Right atrium auricular region (tissue), 2 donors: Measurements from ENCODE around the gene CDT1. TPM values are rescaled to one million over a fixed set of nuclear protein-coding genes. Genes with fewer than 3 reads are reported as not detected.

Experiments used
- DNase-seq: peaks from one replicate; pipeline ENCODE4 v3.0.0-alpha.2; 2019; ENCODE audit warnings: low spot score
- H3K27ac ChIP-seq, 2 donors: fragments of 200-600 bp; sonication (generic); 1 replicate in 1 of 2; 2 replicates in 1 of 2; pipeline ENCODE4 v1.5.1; 2016 to 2019
- H3K27me3 ChIP-seq, 2 donors: fragments of 200-600 bp; sonication (generic); one replicate each; pipeline versions ENCODE4 v1.5.1 to v1.6.0; 2017 to 2019
- H3K36me3 ChIP-seq: fragments of 200-600 bp; sonication (generic); one replicate; pipeline ENCODE4 v1.5.1; 2016
- H3K4me1 ChIP-seq, 2 donors: fragments of 200-600 bp; sonication (generic); one replicate each; pipeline versions ENCODE4 v1.5.1 to v1.6.0; 2017 to 2019
- H3K4me3 ChIP-seq, 2 donors: fragments of 200-600 bp; sonication (generic); 1 replicate in 1 of 2; 2 replicates in 1 of 2; pipeline ENCODE4 v1.5.1; 2017 to 2019; ENCODE audit warnings: mild to moderate bottlenecking in 1 of 2, moderate library complexity in 1 of 2
- H3K9me3 ChIP-seq, 2 donors: fragments of 200-600 bp; sonication (generic); one replicate each; pipeline ENCODE4 v1.5.1; 2019
- total RNA-seq, 2 donors: library from RNA; depleted of rRNA; stranded (reverse); fragments of >200 nt; gene quantifications; one replicate each; pipeline ENCODE4 v1.1.0, GENCODE V29; 2016
- TF ChIP-seq, protein P1 (sequence below), 2 donors: fragments of 200-600 bp; sonication (generic); IDR thresholded peaks; one replicate each; pipeline ENCODE4 v1.5.1; 2019; ENCODE audit warnings: antibody characterized with exemption in 2 of 2

Gene CDT1
- total RNA-seq, 2 donors from 2014 or later, result 0.39 to 1.3 TPM

DNA sequence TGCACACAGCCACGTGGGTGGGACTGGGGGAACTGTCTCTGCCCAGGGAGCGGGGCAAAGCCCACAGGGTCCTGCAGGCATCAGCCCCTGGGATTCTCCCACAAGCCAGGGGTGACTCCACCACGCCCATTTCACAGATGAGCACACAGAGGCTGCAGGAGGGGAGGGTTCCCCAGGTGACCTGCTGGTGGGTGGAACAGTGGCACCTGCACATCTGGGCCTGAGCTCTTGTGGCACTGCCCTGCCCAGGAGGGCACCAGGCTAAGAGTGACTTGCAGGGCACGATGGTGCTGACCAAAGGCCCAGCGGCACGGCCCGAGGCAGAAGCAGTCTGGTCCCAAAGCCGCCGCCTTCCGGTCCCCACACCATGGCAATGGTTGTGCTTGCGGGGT is 42.5 kb upstream of the CDT1 start:
- H3K27ac ChIP-seq, result no peak overlapping the region
- H3K36me3 ChIP-seq, result no peaks in the 10 kb centered on the region
- peaks cover 0 to 23% of the 10 kb centered on the region in 2 donors for H3K4me1 ChIP-seq
- H3K27me3 ChIP-seq, result no peaks in the 10 kb centered on the region
- no peak for DNase-seq
- TF ChIP-seq, protein P1, sequence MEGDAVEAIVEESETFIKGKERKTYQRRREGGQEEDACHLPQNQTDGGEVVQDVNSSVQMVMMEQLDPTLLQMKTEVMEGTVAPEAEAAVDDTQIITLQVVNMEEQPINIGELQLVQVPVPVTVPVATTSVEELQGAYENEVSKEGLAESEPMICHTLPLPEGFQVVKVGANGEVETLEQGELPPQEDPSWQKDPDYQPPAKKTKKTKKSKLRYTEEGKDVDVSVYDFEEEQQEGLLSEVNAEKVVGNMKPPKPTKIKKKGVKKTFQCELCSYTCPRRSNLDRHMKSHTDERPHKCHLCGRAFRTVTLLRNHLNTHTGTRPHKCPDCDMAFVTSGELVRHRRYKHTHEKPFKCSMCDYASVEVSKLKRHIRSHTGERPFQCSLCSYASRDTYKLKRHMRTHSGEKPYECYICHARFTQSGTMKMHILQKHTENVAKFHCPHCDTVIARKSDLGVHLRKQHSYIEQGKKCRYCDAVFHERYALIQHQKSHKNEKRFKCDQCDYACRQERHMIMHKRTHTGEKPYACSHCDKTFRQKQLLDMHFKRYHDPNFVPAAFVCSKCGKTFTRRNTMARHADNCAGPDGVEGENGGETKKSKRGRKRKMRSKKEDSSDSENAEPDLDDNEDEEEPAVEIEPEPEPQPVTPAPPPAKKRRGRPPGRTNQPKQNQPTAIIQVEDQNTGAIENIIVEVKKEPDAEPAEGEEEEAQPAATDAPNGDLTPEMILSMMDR (IDR thresholded peaks at IDR 0.05), result no peak
- no peaks in the 10 kb centered on the region for H3K9me3 ChIP-seq
- no peak overlapping the region for H3K4me3 ChIP-seq

DNA sequence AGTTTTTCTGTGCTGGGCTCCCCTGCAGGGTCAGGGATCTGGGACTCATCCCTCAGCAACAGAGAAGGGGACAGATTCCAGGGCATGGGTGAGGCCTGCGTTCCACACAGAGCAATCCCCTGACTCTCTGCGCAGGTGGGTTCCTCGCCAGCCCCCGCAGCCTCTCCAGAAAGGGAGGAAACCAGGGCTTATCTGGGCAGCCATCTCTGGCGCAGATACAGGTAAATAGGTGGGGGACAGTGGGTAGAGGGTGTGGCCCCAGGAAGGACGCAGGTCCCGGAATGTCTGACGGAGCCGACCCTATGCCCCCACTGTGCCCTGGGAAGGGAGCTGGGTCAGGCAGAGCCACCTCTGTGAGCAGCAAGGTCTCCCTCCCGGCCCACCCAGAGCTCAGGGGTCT is 41.8 kb upstream of the CDT1 start:
- Histone ChIP-seq H3K27me3 (no peaks in the 10 kb centered on the region), H3K4me3 (no peak overlapping the region), H3K36me3 (no peaks in the 10 kb centered on the region), H3K4me1 (peaks cover 0 to 23% of the 10 kb centered on the region in 2 donors), H3K9me3 (no peaks in the 10 kb centered on the region), H3K27ac (no peak overlapping the region)
- DNase-seq, result no peak
- TF ChIP-seq, protein P1 (IDR thresholded peaks at IDR 0.05), result no peak

DNA sequence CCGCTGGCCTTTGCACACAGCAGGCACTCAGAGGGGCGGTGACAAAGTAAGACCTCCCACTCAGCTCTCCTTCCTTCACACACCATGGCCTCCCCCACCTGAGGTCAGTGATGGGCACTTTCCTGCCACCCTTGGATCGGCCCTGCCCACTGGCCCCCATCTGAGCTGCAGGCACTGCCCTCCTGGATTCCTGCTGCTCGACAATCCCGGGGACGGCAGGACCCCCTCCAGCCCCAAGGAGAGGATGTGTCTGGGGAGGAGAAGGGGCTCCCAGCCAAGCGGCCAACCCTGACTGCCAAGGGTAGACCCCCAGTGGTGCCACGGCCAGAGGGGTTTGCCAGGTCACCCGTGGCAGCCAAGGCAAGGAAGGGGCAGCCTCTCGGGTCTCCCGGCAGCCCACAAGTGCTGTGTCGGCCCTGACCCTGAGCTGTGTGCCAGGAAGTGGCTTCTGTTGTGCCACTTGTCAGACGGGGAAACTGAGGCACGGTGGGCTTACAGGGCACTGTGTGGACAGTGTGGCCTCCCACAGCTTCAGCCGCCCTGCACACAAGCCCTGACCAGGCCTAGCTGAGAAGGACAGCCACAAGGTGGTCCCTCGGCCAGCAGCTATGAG is 41.2 kb upstream of the CDT1 start:
- Histone ChIP-seq H3K4me1 (peaks cover 0 to 27% of the 10 kb centered on the region in 2 donors), H3K4me3 (no peak overlapping the region), H3K27me3 (no peaks in the 10 kb centered on the region), H3K36me3 (no peaks in the 10 kb centered on the region), H3K9me3 (no peaks in the 10 kb centered on the region), H3K27ac (no peak overlapping the region)
- TF ChIP-seq, protein P1 (IDR thresholded peaks at IDR 0.05), result no peak
- DNase-seq, result no peak

DNA sequence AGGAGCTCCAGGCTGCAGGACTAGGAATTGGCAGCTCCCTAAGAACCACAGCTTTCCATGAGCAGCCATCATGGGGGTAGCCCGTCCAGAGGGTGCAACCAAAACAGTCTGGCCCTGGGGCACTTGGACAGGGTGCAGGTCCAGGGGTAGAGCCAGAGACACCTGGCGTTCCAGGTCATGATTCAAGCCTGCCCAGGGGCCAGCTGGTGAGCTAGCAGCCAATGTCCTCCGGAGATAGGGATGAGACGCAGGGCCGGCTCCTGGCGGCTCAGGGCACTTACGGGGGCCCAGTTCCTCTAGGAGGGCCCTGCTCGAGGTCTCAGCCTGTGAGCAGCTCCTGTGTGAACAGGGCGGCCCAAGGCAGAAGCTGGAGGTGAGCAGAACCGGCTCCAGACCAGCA is 40.6 kb upstream of the CDT1 start:
- H3K4me3 ChIP-seq, result no peak overlapping the region
- no peaks in the 10 kb centered on the region for H3K9me3 ChIP-seq
- TF ChIP-seq, protein P1 (IDR thresholded peaks at IDR 0.05), result no peak
- H3K36me3 ChIP-seq, result no peaks in the 10 kb centered on the region
- H3K4me1 ChIP-seq, result peaks cover 0 to 32% of the 10 kb centered on the region in 2 donors
- H3K27ac ChIP-seq, result no peak overlapping the region
- no peak for DNase-seq
- H3K27me3 ChIP-seq, result no peaks in the 10 kb centered on the region

DNA sequence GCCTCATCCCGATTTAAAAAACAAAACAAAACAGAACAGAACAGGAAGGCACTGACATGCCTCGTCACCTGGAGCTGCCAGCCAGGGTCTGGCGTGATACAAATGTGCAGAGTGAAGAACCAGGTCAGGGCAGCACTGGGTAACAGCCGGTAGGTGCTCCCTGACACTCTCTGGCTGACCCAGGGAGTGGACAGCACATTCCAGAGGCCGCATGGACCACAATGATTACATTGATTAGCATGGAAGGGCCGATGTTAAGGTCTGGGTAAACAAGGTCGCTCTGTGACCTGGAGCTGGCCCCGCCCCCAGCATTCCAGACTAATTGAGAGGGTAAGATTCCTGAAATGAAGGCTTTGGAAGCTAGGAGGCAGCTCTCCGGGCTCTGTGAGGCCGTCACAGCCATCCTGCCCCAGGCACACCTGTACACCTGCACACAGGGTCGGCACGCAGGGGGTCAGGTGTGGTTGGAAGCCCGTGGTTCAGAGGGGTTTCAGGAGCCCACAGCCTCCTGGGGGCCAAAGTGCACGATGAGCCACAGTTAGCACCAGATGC is 40.0 kb upstream of the CDT1 start:
- Histone ChIP-seq H3K36me3 (no peaks in the 10 kb centered on the region), H3K27ac (no peak overlapping the region), H3K9me3 (no peaks in the 10 kb centered on the region), H3K27me3 (no peaks in the 10 kb centered on the region), H3K4me1 (peaks cover 0 to 39% of the 10 kb centered on the region in 2 donors), H3K4me3 (no peak overlapping the region)
- DNase-seq, result no peak
- TF ChIP-seq, protein P1 (IDR thresholded peaks at IDR 0.05), result no peak

DNA sequence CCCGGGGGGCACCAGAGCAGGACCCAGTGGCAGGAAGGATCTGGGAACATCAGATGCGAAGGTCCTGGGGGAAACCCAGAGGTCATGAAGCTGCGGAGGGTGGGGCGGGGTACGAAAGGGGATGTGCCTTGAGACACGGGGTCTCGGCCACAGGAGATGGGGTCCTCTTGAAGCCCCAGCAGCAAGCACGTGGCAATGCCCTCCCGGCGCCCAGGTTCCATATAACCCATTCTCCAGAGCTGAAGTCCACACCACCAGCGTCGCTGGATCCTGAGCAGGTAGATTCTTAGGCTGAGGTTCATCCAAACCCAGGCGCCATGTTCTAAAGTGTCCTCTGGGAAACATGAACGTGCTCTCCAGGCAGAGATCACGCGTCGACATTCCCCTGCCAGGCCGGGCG is 39.5 kb upstream of the CDT1 start:
- Histone ChIP-seq H3K27ac (no peak overlapping the region), H3K9me3 (no peaks in the 10 kb centered on the region), H3K4me1 (peaks cover 0 to 43% of the 10 kb centered on the region in 2 donors), H3K27me3 (no peaks in the 10 kb centered on the region), H3K4me3 (no peak overlapping the region), H3K36me3 (no peaks in the 10 kb centered on the region)
- DNase-seq, result no peak
- TF ChIP-seq, protein P1 (IDR thresholded peaks at IDR 0.05), result no peak
